Jurkat, Clone E6-1 (cell line): ENCODE measurements around the gene MGLL.

Source experiments
- DNase-seq: peaks from one replicate; pipeline ENCODE4 v3.0.0-alpha.2; 2011; ENCODE audit warnings: low read depth, low spot score
- H3K4me3 ChIP-seq: 2 replicates; pipeline ENCODE4 v1.5.1; 2011; ENCODE audit warnings: mild to moderate bottlenecking, low read length, control low read depth, moderate library complexity

The MGLL gene

DNA sequence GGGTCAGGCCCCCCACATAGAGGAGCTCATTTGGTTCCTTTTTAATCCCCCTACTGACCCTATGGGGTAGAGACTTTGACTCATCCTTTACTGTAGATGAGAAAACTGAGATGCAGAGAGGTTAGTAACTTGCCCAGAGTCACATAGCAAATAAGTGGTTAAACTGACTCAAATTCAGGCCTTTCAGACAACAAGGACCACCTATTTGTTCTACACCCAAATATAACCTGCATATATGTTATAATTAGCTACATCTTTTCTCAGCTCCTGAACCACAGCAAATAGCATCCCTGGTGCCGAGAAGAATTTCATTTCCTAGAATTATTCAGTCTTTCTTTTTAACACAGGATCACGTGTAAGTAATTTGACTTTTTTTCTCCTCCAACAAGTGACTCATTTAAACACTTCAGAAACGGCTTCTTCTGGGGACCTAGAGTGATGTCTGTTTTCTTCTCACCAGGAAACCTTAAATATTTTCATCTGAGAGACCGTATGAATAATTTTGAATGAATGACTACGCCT is 57.4 kb downstream of the MGLL start:
- H3K4me3 ChIP-seq = no peak overlapping the region
- no peak for DNase-seq

DNA sequence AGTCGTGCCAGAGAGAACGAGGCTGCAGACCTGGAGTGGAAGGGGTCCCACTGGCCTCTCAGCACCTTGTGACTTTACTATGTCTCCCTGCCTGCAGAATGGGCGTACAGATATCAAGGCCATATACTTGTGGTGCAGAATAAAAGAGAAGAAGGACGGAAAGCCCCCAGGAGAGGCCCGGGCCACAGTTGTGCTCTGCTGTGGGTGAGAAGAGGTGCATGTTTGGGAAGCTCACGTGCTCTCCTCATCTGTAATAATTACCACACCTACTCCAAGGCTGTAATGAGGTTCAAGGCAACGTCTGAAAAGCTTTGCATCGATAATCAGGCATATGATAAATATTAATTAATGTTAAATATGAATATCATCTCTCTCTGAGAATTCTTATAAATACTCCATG is 58.0 kb downstream of the MGLL start:
- H3K4me3 ChIP-seq = no peak overlapping the region

DNA sequence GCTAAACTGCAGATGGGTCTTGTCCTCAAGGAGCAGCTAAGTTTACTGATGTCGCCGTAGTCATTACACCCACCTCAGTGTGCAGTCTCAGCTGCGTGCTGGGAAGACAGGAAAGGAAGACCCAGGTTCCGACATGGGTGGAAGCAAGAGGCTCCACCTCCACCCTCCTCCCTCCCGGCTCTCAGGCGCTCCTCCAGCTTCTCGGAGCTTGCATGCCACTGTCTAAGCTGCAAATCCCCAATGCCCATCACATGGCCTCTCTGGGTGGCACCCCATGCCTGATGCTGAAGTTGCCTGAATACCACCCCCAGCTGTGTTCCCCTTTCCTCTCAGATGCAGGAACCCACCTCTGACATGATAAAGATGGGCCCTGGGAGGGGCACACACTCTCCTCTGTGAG is 58.5 kb downstream of the MGLL start:
- no peak overlapping the region for H3K4me3 ChIP-seq
- no peak for DNase-seq

More for the DNA sequence above, 58.0 kb downstream of the MGLL start:
- no peak for DNase-seq

DNA sequence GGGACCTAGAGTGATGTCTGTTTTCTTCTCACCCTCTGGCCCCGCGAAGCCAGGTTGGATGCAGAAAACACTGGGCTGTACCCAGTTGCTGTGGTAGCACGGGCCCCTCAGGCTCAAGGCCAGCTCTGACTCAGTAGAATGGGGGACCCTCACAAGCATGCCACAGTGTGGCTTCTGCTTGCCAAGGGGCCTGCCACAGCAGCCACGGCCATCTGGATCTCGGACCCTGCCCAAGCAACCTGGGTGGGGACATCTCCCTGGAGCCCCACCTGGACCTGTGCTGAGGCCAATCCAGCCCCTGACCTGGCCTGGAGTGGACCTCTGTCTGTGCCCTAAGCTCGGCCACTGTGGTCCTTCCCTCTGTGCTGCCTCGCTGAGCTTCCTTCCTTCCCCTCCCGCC is 59.0 kb downstream of the MGLL start:
- H3K4me3 ChIP-seq = no peak overlapping the region
- DNase-seq = no peak

DNA sequence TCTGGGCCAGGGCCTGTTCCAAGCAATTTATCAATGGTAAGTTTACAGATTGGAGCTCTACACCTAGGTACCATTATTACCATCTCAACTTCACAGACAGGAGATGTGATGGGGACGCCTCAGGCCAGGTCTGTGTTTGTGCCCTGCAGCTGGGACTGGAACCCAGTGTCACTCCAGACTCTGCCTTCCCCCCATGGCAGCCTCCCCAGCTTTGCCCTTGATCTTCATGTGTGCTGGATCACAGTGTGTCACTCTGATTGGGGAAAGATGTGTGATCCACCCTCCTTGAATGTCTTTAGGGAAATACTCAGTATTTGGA is 59.6 kb downstream of the MGLL start:
- no peak for DNase-seq

DNA sequence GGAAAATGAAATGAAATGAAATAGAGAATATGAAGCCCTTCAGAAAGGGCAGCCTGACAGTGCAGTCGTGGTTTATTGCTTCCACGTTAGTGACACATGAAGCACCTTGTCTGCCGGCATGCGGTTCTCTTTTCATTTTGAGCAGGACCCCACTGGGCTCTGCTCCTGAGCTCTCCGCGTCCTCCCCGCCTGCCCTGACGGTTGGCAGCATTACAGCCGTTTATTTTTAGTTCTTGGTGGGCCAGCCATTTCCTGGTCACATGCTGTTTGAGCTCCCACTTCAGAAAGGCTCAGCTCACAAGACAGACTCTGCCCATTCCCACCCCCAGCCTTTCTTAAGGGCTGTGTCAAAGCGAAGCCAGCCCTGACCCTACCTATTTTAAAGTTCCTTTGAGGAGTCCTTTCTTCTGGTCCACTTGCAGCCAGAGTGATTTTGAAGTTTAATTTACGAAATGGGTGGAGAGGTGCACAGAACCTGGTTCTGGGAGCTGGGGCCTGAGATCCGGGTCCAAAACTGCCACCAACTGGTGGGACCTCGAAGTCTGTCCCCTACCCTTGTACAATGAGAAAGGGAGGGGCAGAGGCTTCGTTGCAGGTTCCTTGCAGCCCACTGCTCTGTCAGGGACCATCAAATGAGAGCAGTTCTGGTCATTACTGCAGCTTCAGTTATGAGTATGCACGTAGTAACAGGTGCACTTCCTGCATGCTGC is 60.1 kb downstream of the MGLL start:
- no peak overlapping the region for H3K4me3 ChIP-seq
- no peak for DNase-seq

More for the DNA sequence above, 59.6 kb downstream of the MGLL start:
- H3K4me3 ChIP-seq = no peak overlapping the region

DNA sequence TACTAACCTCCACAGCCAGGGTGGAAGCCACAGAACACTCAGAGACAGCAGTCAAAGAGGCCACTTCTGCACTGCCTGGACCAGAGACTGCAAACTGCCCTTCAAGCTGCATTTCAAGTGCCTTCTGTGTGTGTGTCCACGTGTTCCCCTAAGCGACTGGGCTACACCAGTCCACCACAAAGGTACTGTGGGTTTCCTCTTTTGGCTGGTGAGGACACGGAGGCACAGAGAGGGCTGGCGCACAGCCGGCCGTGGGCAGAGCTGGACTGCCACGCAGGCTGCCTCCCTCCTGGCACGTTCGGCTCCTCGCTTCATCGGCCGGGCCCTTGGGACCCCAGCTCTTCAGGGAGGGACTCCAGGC is 60.9 kb downstream of the MGLL start:
- no peak for DNase-seq
- no peak overlapping the region for H3K4me3 ChIP-seq

DNA sequence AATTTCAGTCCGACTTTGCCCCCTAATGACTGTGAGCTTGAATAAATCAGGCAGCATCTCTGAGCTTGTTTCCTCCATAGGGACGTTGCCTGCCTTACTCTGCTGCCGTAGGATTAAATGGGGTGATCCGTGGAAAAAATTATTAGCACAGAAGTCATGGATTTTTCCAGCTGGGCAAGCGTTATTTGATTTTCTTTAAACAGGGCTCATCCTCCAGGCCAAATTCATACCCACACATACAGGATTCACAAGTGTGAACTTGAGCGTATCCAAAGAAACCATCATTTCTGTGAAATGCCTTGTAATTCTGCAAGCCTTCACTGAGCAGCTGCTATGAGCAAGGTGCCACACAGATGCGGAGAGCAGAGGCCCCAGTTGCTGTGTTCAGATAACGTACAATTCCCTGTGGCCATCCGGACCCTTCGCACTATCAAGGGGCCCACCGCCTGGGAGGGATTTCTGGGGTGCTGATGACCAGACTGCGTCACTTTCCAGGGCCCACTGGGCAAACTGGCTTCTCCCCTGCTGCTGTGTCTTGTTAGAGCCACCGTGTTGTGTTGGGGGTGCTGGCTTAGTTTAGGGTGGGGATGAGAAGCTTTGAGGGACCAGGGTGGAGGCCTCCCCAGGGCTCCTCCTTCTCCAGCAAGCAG is 61.4 kb downstream of the MGLL start:
- no peak for DNase-seq
- H3K4me3 ChIP-seq = no peak overlapping the region

DNA sequence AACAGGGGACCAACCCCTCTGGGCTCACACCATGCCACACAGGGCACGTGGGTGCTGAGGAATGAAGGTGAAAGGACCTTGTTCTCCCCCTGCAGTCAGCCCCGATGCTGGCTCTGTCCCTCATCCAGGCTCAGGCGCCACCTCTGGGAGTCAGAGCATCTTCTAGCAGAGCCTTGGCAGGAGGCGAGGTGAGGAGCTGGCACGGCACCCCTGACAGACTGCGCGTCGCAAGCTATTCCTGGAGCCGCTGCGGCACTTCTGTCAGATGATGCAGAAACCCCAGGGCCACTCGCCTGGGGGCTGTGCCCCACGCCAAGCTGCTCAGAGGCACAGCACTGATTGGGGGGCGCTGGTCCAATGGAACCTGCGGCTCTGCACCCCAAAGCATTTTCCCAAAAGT is 62.0 kb downstream of the MGLL start:
- DNase-seq = no peak
- no peak overlapping the region for H3K4me3 ChIP-seq

DNA sequence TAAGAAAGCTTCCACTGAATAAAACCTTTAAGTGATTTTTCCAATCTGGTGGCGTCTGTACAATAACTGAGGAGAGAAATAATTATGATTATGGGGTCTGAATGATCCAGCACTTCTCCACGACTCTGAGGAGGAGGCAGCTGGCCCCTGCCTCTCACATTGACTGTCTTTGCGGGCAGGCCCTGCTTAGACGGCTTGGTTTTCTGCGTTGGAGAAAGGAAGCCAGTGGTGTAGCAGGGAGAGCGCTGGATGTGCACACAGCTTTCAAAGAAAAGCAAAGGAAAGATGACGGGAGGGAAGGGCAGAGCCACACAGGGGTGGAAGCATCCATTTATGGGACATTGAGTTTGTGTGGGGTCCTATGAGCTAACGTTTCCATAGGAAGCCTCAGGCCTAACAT is 62.5 kb downstream of the MGLL start:
- no peak overlapping the region for H3K4me3 ChIP-seq
- DNase-seq = no peak

DNA sequence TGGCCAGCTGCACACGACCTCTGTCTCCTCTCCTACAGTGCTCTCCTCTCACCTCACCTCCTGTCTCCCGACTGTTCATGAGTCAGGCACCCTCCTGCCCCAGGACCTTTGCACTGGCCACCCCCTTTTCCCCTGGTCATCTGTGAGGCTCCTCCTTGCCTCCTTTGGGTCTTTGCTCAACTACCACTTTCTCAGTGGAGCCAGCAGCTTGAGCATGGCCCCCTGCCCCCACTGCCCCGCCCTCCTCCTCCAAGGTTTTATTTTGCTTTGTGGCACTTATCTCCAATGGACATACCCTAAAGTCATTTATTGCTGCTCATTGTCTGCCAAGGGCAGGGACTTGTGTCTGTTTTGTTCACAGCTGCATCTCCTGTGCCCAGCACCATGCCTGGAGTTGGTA is 64.3 kb downstream of the MGLL start:
- DNase-seq = no peak
- H3K4me3 ChIP-seq = no peak overlapping the region

DNA sequence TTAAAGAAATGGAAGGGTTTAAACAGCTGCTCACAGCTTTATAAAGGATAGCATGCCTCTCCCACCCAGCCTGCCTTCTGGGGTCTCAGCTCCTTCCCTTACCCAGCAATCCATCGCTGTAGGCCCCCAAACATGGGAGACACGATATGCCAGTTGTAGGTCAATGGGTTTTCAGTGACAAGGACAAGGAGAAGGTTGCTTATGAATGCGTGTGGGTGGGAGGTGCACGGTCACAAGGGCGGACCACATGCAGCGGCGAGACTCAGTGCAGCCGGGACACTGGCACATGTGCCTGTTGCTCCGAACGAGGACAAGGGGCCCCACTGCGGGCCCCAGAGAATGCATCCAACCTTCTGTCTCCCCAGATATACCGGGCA is 67.0 kb downstream of the MGLL start:
- DNase-seq = no peak
- H3K4me3 ChIP-seq = no peak overlapping the region

DNA sequence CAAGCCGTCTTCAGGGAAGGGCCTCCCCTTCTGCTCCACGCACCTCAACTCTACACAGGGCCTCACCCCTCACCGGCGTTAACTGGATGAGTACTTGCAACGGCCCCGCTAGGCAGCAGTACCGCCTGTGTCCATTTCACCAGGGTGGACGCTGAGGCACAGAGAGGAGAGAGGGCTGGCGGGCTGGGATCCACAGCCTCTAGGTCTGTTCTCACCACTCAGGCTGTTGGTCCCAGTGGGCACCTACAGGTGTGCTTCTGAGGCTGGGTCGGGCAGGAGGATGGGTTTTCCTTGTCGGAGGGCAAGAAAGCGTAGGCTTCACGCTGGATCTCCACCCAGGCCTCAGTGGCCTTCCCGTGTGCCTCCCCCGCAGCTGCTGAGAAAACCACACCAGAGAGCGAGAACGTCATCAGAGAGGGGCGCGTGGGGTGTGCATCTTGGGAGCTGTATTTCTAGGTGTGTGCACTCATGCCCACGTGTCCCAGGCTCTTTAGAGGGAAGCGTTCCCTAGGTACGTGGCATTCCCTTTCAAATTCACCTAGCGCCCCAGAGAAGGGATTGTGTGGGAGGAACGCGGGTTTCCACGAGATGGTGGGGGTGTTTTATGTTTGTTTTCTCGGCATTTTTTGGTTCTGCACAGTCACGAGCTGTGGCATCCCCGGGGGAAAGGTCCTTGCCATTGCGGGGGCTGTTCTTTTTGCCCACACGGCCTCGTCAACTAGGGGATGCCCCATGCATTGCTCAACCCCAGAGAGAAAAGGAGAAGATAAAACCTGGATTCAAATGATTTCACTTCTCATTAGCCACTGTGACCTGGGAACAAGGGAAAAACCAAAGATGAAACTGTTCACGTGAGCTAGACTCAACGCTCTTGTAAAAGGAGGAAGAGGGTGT is 67.7 kb downstream of the MGLL start:
- no peak for DNase-seq
- H3K4me3 ChIP-seq = no peak overlapping the region

DNA sequence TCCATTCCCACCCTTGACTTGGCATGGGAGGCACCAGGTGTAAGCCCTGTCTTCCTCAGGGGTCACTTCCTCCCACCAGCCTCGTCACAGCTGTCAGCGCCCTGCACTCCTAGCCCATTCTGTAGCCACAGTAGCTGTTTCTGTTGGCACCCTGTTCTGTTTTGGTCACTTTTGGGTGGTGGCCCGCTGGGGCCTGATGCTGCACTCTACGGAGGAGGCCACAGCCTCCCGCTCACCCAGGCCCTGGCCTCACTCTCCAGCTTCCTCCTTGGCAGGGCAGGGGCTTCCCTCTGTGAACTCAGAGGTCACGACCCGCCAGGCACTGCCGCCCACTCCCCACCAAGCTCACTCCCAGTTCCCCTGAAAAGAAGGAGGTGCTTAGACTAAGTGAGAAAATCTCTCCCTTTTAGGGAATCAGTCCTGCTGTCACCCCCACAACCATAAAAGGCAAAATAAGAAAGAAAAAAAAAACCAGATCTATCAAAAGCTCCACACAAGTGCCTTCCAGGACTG is 68.4 kb downstream of the MGLL start:
- H3K4me3 ChIP-seq = no peak overlapping the region
- DNase-seq = no peak

DNA sequence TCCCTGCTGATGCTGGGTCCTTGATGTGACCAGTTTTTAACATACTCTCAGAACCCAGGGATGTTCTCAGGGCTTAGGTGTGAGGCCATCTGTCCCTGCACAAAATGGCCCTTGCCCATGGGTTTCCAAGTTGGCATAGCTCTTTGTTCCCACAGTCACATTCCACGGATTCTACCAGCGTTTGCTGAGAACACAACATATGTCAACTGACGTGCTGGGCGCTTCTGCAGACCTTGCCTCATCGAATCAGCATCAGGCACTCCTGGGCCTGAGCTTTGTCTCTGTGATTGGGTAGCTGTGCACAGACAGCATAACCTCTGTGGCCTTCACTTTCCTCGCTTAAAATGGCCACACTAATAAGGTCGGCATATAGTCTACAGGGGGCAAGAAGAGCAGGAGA is 69.0 kb downstream of the MGLL start:
- H3K4me3 ChIP-seq = no peak overlapping the region
- no peak for DNase-seq

DNA sequence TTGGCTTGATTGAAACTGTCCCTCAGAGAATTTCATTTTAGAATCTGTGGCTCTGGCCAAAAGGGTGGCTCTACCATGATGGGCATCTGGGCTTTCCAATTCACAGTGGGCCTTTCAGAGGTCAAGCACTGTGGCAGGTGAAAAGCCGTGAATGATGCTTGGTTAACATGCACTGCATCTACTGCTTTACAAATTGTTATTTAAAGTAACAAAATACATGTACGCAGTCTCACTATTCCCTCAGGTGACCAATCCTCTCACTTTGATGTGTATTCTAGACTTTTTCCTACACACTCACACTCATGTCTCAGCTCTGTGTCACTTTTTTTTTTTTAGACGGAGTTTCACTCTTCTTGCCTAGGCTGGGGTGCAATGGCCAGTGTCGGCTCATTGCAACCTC is 70.5 kb downstream of the MGLL start:
- no peak for DNase-seq
- H3K4me3 ChIP-seq = no peak overlapping the region

DNA sequence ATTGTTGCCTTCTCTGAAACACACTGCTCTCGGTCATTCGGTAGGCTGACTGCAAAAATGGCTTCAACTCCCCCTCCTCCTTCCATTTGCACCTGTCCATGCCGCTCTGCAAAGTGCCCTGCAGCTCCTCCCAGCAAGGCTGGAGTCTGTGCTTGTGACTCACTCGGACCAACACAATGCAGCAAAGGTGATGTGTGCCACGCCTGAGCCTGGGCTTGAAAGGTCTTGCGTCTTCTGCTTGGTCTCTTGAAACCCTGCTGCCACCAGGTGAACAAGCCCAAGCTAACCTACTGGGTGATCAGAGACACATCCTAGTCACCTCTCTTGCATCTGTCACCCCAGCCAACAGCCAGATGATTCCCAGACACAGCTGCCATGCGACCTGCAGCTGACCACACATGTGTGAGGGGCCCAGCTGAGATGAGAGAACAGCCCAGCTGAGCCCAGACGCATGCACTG is 71.1 kb downstream of the MGLL start:
- no peak overlapping the region for H3K4me3 ChIP-seq
- no peak for DNase-seq

DNA sequence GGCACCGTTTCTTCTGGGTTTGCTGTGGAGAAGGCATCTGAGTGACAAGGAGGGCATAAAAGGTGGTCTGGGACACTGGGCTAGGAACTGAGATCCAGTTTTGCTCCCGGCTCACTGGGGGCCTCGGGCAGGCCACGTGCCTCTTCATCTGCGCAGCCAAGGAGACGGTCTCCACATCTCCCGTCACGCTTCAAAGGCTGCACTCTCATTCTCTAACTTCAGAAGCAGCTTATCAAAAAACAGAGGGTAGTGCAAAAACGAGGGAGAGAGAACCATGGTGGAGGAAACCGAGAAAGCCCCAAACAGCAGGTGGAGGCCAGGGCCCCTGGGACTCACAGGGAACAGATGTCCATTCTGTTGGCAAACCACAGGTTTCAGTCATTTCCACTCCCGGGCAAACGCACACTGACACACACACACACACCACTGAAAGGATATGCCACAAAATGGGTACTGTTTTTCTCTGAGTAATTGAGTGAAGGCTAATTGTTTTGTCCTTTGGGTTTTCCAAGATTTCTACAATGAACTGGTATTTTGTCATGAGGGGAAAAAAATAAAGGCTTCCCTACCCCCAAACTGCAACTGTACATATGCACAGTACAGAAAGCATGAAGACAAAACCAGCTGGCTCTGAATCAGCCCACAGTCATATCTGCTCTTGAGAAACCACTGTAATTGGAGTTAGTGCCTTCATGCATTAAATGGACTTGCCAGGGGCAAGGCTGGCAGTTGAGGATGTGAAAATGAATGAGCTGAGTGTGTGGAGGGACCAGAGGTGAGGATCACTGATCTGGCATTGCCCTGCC is 71.9 kb downstream of the MGLL start:
- no peak overlapping the region for H3K4me3 ChIP-seq
- DNase-seq = peak; percentile 40

DNA sequence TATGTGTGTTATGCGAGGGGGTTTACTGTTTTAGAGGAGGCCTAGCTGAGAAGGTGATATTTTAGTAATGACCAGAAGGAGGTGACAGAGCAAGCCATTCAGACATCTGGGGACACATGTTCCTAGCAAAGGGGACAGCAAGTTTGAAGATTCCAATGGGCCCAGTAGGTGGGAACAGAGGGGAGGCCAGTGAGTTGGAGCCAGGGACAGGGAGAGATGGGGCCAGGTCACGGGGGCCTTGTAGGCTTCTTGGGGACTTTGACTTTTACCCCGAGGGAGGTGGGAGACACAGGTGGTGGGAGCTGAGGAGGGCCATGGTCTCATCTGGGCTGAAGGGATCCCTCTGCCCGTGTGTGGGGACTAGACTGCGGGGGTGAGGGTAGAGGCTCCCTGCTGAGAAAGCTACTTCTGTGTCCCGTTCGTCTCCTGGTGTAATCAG is 72.5 kb downstream of the MGLL start:
- DNase-seq = no peak
- no peak overlapping the region for H3K4me3 ChIP-seq
